K562 (cell line): ENCODE results near the gene PRKACA. TPM values are rescaled to one million over a fixed set of nuclear protein-coding genes. Genes with fewer than 3 reads are reported as not detected.

Experiments used
- ATF7 ChIP-seq: fragments of 450-650 bp; IDR thresholded peaks from 2 replicates; pipeline ENCODE4 v1.7.1; 2014; ENCODE audit warnings: mild to moderate bottlenecking, moderate library complexity
- BRF1 ChIP-seq: IDR thresholded peaks from 3 replicates; pipeline ENCODE4 v1.6.1; 2011; ENCODE audit warnings: borderline replicate concordance, mild to moderate bottlenecking; ENCODE audit not compliant: insufficient read length; ENCODE audit errors: extremely low read depth
- CCAR2 ChIP-seq: fragments of 200-400 bp; formaldehyde crosslinking; IDR thresholded peaks from 2 replicates; pipeline ENCODE4 v1.6.1; 2017; ENCODE audit warnings: mild to moderate bottlenecking, low read depth, low read length
- CHD2 ChIP-seq: IDR thresholded peaks from 2 replicates; pipeline ENCODE4 v1.6.1; 2011; ENCODE audit warnings: low read depth, low read length
- CXXC5 ChIP-seq: fragments of 250-450 bp; sonication (Bioruptor Pico); IDR thresholded peaks from 2 replicates; pipeline ENCODE4 v1.8.0; 2022; ENCODE audit warnings: inconsistent platforms, mild to moderate bottlenecking, moderate library complexity
- E2F8 ChIP-seq: fragments of 450-650 bp; IDR thresholded peaks from 2 replicates; pipeline ENCODE4 v1.7.1; 2018; ENCODE audit warnings: mild to moderate bottlenecking, low read depth; ENCODE audit not compliant: partially characterized antibody
- IFI16 ChIP-seq: fragments of 250-450 bp; sonication (Bioruptor Pico); IDR thresholded peaks from 2 replicates; pipeline ENCODE4 v2.1.2; 2022; ENCODE audit warnings: mild to moderate bottlenecking, inconsistent platforms
- KAT7 ChIP-seq: sonication (generic); formaldehyde crosslinking; IDR thresholded peaks from 2 replicates; pipeline ENCODE4 v1.8.0; 2022; ENCODE audit warnings: missing genetic modification reagents, mild to moderate bottlenecking, borderline replicate concordance
- NR1H2 ChIP-seq: sonication (generic); formaldehyde crosslinking; IDR thresholded peaks from 2 replicates; pipeline ENCODE4 v1.4.0; 2020; ENCODE audit warnings: mild to moderate bottlenecking, missing genetic modification reagents
- PHF8 ChIP-seq: fragments of 200-600 bp; sonication (generic); IDR thresholded peaks from 2 replicates; pipeline ENCODE4 v1.6.1; 2012; ENCODE audit warnings: mixed run types, mild to moderate bottlenecking, inconsistent platforms, low read length, moderate library complexity, borderline replicate concordance
- PTRF ChIP-seq: fragments of 450-650 bp; IDR thresholded peaks from 2 replicates; pipeline ENCODE4 v1.6.1; 2016; ENCODE audit warnings: mild to moderate bottlenecking, missing genetic modification characterization, missing compliant biosample characterization
- SETDB1 ChIP-seq: IDR thresholded peaks from one replicate; pipeline ENCODE4 v1.6.1; 2012; ENCODE audit warnings: low read length, control low read depth, inconsistent platforms
- TAF7 ChIP-seq: fragments of 450-650 bp; IDR thresholded peaks from 2 replicates; pipeline ENCODE4 v1.6.1; 2016; ENCODE audit warnings: missing genetic modification characterization, missing compliant biosample characterization
- TCFL5 ChIP-seq: fragments of 250-450 bp; sonication (Bioruptor Pico); conservative IDR thresholded peaks from 2 replicates; pipeline ENCODE4 v1.6.1; 2021; ENCODE audit warnings: mild to moderate bottlenecking, moderate library complexity, matching md5 sums
- THRB ChIP-seq: fragments of 450-650 bp; formaldehyde crosslinking; conservative IDR thresholded peaks from 2 replicates; pipeline ENCODE4 v1.4.0; 2022; ENCODE audit warnings: mild to moderate bottlenecking, missing genetic modification characterization
- ZKSCAN1 ChIP-seq: fragments of 150-350 bp; IDR thresholded peaks from 2 replicates; pipeline ENCODE4 v1.6.1; 2016; ENCODE audit warnings: low read depth, low read length
- ZNF507 ChIP-seq: conservative IDR thresholded peaks from 2 replicates; pipeline ENCODE4 v1.6.1; 2017; ENCODE audit warnings: missing genetic modification characterization, missing compliant biosample characterization
- polyA plus RNA-seq, 8 experiments: library from polyadenylated mRNA; depleted of rRNA in 4 of 8; stranded (reverse) in 5 of 8; unstranded in 3 of 8; fragments of >200 nt; fragmentation: Nextera tagmentation in 2 of 8; fragmentation: Illumina TruSeq in 1 of 8; extraction: Ambion mirVana in 2 of 8; extraction: Trizol in 1 of 8; gene quantifications; 2 replicates each; pipeline versions ENCODE4 v1.2.1 to v1.2.3, GENCODE V29; 2011 to 2014; ENCODE audit warnings: inconsistent platforms in 1 of 8, missing spikeins in 1 of 8
- total RNA-seq, 7 experiments: library from RNA; depleted of rRNA in 6 of 7; stranded (reverse); fragments of >200 nt in 6 of 7; fragmentation: Illumina TruSeq in 2 of 7; extraction: Trizol in 2 of 7; gene quantifications; 2 replicates each; pipeline versions ENCODE4 v1.2.1 to v1.2.3, GENCODE V29; 2011 to 2021; ENCODE audit warnings: low replicate concordance in 1 of 7
- TF ChIP-seq, protein P1 (sequence below): fragments of 450-650 bp; IDR thresholded peaks from 2 replicates; pipeline ENCODE4 v1.6.1; 2016; ENCODE audit warnings: antibody characterized with exemption
- TF ChIP-seq, protein P2 (sequence below), 2 experiments: fragments of 200-800 bp in 1 of 2; sonication (Bioruptor generic) in 1 of 2; sonication (generic) in 1 of 2; formaldehyde crosslinking in 1 of 2; IDR thresholded peaks in 1 of 2; conservative IDR thresholded peaks in 1 of 2; 2 replicates each; pipeline versions ENCODE4 v1.5.0 to v1.6.1; 2016 to 2020; ENCODE audit warnings: missing compliant biosample characterization in 1 of 2, missing genetic modification characterization in 1 of 2, missing genetic modification reagents in 1 of 2

PRKACA gene
- total and polyA plus RNA-seq, 9 of the 15 experiments (the other 6 are each of a cell fraction or from before 2014, with no cell fraction given), result 1.2 to 63.1 (median 13.0) TPM

DNA sequence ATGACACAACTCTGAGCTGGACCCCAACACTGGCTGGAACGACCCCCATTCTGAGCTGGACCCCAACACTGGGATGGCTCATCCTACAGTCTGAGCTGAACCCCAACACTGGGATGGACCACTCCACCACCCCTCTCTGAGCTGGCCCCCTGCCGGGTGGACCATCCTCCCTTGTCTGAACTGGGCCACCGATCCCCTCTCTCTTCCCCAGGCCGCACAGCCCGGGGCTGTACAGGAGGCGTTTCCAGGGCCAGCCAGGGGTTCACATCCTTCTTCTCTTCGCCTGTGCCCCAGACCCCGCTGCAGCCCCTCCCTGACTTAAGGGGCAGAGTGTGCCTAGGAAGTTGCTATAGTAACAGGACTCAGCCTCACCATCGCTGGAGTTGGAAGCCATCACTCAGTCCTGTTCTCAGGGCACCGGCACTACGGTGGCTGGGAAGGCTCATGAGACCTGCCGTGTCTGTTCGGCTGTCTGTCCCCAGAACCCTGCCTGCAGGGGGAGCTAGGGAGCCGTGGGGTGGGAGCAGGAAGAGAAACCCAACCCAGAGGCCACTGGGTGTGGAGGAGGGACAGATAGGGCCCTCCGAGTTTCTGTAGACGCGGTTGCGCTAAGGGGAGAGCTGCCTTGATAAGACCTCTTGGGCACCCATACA lies 3.7 kb downstream of the PRKACA start (continued):
- TF ChIP-seq, protein P1, sequence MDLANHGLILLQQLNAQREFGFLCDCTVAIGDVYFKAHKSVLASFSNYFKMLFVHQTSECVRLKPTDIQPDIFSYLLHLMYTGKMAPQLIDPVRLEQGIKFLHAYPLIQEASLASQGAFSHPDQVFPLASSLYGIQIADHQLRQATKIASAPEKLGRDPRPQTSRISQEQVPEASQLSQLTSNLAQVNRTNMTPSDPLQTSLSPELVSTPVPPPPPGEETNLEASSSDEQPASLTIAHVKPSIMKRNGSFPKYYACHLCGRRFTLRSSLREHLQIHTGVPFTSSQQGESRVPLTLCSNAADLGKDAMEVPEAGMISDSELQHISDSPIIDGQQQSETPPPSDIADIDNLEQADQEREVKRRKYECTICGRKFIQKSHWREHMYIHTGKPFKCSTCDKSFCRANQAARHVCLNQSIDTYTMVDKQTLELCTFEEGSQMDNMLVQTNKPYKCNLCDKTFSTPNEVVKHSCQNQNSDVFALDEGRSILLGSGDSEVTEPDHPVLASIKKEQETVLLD, result no peak
- peak; percentile 33; the same call in 1 of the 2 replicates for TF ChIP-seq ATF7
- TF ChIP-seq IFI16 (CRISPR knock-in tag), result no peak
- TF ChIP-seq NR1H2 (CRISPR knock-in tag), result no peak
- no peak for TF ChIP-seq TCFL5 (CRISPR knock-in tag)
- no peak for TF ChIP-seq PHF8
- no peak for TF ChIP-seq CHD2
- no peak for TF ChIP-seq PTRF
- no peak for TF ChIP-seq CCAR2
- no peak for TF ChIP-seq TAF7 (tag)
- TF ChIP-seq CXXC5 (CRISPR knock-in tag), result peak; percentile 50; the same call in 1 of the 2 replicates
- TF ChIP-seq, protein P2, sequence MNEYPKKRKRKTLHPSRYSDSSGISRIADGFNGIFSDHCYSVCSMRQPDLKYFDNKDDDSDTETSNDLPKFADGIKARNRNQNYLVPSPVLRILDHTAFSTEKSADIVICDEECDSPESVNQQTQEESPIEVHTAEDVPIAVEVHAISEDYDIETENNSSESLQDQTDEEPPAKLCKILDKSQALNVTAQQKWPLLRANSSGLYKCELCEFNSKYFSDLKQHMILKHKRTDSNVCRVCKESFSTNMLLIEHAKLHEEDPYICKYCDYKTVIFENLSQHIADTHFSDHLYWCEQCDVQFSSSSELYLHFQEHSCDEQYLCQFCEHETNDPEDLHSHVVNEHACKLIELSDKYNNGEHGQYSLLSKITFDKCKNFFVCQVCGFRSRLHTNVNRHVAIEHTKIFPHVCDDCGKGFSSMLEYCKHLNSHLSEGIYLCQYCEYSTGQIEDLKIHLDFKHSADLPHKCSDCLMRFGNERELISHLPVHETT (CRISPR knock-in tag; conservative IDR thresholded peaks at IDR 0.05 in 1 of 2, IDR thresholded peaks at IDR 0.05 in 1 of 2), result peak in 1 of 2 experiments; percentile 58; a peak in 1 of 4 replicates
- 0 out of 2 replicates have a peak, but pooled peaks have one; percentile 10 for TF ChIP-seq KAT7 (CRISPR knock-in tag)
- TF ChIP-seq E2F8, result no peak
- no peak for TF ChIP-seq BRF1
- TF ChIP-seq ZNF507 (tag), result no peak
- no peak for TF ChIP-seq SETDB1
- no peak for TF ChIP-seq THRB
- TF ChIP-seq ZKSCAN1, result 0 out of 2 replicates have a peak, but pooled peaks have one; percentile 49
